ENCODE results near the gene CBX8. TPM values are rescaled to one million over a fixed set of nuclear protein-coding genes. Genes with fewer than 3 reads are reported as not detected.

Gene CBX8
- total RNA-seq, 2 donors from 2014 or later, result 4.7 to 4.8 TPM

DNA sequence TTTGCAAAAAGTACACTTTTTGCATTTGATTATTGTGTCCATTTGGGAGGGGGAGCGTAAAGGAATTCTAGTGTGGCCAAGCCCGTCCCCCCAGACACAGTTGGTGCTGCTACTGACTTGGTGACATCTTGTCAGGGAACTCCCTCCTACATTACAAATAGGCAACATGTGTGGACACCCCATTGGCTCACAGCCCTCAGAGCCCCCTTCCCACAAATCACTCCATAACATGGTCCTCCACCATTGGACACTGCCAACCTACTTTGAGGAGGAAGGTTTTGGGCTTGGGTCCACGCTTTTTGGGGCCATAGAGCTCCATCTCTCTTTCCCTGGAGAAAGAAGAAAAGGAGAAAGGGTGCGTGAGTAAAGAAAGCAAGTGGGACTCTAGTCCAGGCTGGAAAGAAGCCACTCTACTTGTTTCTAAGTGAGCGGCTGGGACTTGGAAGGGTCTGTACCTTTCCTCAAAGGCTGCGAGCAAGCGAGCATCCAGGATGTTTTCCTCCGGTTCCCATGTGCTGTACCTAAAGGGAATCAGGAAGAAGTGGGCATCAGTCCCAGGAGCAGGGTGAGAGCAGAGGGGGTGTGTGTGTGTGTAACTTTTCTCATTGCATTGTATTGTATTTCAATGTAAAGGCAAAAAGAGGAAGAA, 958 bp downstream of the CBX8 start:
- TF ChIP-seq, protein P1, sequence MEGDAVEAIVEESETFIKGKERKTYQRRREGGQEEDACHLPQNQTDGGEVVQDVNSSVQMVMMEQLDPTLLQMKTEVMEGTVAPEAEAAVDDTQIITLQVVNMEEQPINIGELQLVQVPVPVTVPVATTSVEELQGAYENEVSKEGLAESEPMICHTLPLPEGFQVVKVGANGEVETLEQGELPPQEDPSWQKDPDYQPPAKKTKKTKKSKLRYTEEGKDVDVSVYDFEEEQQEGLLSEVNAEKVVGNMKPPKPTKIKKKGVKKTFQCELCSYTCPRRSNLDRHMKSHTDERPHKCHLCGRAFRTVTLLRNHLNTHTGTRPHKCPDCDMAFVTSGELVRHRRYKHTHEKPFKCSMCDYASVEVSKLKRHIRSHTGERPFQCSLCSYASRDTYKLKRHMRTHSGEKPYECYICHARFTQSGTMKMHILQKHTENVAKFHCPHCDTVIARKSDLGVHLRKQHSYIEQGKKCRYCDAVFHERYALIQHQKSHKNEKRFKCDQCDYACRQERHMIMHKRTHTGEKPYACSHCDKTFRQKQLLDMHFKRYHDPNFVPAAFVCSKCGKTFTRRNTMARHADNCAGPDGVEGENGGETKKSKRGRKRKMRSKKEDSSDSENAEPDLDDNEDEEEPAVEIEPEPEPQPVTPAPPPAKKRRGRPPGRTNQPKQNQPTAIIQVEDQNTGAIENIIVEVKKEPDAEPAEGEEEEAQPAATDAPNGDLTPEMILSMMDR (IDR thresholded peaks at IDR 0.05), result no peak
- TF ChIP-seq POLR2AphosphoS5 (IDR thresholded peaks at IDR 0.05) (no peak), POLR2A (IDR thresholded peaks at IDR 0.05) (no peak)
- H3K27ac ChIP-seq, result no peak overlapping the region
- no peak for DNase-seq (ENCODE audit: low spot score)
- H3K36me3 ChIP-seq, result no peaks in the 10 kb centered on the region
- 56% methylated on average over 8 of the region's 8 CpGs for WGBS
- H3K4me1 ChIP-seq (replicated peaks), result peaks cover 8% of the 10 kb centered on the region
- peaks cover 42% of the 10 kb centered on the region for H3K27me3 ChIP-seq (replicated peaks; ENCODE audit: insufficient read depth)
- no peaks in the 10 kb centered on the region for H3K9me3 ChIP-seq
- intact Hi-C loops (cut with DNase I), result loop anchor here (5.0 kb wide), 2 partner anchors 41 to 196 kb away; partner anchors contain the start of gene CBX4
- peak overlapping the region; percentile 61 to 70 for H3K4me3 ChIP-seq

DNA sequence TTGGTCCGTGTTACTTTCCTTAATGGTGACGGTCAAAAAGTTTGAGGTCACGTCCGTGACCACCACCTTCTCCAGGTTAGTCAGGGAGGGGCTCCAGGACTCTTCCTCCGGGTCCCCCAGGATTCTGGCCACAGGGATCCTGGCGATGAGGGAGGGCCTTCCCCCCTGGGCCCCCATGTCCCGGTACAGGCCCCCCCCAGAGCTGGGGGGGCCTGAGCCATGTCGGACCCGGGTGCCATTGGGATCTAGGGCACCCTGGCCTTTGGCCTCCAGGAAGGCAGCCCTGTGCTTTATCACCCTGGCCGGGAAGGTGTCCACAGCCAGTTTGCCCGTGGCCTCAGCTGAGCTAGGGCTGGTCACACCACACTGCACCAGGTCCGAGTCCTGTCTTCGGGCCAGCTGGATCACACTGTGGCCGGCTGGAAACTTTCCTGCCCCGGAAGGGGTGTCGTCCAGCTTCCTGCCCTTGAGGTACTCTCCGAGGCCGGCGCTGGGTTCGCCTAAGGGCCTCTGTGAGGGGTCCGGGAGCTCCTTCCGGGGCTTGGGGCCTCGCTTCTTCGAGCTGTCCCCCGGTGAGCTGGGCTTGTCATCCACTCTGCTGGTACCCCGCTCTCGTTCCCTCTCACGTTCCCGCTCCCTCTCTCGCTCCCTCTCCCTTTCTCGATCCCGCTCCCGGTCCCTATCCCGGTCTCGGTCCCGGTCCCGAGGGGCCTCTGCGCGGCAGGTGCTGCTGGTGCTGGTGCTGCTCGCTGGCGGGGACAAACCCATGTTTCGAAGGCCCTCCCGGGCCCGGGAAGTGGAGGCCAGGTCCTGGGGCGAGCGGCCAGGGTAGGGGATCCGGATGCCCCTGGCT, 2.0 kb downstream of the CBX8 start:
- H3K27ac ChIP-seq, result no peak overlapping the region
- peaks cover 7% of the 10 kb centered on the region for H3K4me1 ChIP-seq (replicated peaks)
- no peak overlapping the region for H3K4me3 ChIP-seq
- peaks cover 42% of the 10 kb centered on the region for H3K27me3 ChIP-seq (replicated peaks; ENCODE audit: insufficient read depth)
- WGBS, result 89% methylated on average over 46 of the region's 47 CpGs
- no peak for DNase-seq (ENCODE audit: low spot score)
- TF ChIP-seq POLR2AphosphoS5 (IDR thresholded peaks at IDR 0.05), result no peak
- TF ChIP-seq, protein P1 (IDR thresholded peaks at IDR 0.05), result no peak
- no peak for TF ChIP-seq POLR2A (IDR thresholded peaks at IDR 0.05)
- intact Hi-C loops (cut with DNase I), result loop anchor here (5.0 kb wide), 2 partner anchors 42 to 197 kb away; partner anchors contain the start of gene CBX4
- no peaks in the 10 kb centered on the region for H3K9me3 ChIP-seq
- no peaks in the 10 kb centered on the region for H3K36me3 ChIP-seq

DNA sequence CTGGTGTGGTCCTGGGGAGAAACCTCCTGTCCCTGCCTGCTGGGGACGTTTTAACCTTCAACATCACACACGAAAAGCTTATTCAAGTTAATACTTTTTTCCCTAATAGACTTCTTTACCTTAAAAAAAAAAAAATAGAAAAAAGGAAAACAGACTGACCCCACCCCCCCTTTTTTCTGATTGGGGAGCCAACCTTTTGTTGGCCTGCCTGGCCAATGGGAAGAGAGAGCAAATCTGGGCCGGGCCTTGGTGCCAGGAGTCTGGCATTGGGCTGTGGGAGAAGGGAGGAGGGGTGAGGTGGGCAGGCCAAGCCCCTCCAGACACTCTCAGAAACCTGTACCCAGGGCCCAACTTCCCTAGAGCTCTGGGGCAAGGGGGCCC, 3.0 kb downstream of the CBX8 start:
- no peak for DNase-seq (ENCODE audit: low spot score)
- H3K36me3 ChIP-seq, result no peaks in the 10 kb centered on the region
- H3K9me3 ChIP-seq, result no peaks in the 10 kb centered on the region
- TF ChIP-seq, protein P1 (IDR thresholded peaks at IDR 0.05), result no peak
- TF ChIP-seq POLR2AphosphoS5 (IDR thresholded peaks at IDR 0.05) (no peak), POLR2A (IDR thresholded peaks at IDR 0.05) (no peak)
- no peak overlapping the region for H3K27ac ChIP-seq
- intact Hi-C loops (cut with DNase I), result no loop called here
- H3K27me3 ChIP-seq (replicated peaks; ENCODE audit: insufficient read depth), result peaks cover 39% of the 10 kb centered on the region
- H3K4me3 ChIP-seq, result no peak overlapping the region
- WGBS, result 70% methylated on average over 3 of the region's 3 CpGs
- H3K4me1 ChIP-seq (replicated peaks), result peaks cover 7% of the 10 kb centered on the region

DNA sequence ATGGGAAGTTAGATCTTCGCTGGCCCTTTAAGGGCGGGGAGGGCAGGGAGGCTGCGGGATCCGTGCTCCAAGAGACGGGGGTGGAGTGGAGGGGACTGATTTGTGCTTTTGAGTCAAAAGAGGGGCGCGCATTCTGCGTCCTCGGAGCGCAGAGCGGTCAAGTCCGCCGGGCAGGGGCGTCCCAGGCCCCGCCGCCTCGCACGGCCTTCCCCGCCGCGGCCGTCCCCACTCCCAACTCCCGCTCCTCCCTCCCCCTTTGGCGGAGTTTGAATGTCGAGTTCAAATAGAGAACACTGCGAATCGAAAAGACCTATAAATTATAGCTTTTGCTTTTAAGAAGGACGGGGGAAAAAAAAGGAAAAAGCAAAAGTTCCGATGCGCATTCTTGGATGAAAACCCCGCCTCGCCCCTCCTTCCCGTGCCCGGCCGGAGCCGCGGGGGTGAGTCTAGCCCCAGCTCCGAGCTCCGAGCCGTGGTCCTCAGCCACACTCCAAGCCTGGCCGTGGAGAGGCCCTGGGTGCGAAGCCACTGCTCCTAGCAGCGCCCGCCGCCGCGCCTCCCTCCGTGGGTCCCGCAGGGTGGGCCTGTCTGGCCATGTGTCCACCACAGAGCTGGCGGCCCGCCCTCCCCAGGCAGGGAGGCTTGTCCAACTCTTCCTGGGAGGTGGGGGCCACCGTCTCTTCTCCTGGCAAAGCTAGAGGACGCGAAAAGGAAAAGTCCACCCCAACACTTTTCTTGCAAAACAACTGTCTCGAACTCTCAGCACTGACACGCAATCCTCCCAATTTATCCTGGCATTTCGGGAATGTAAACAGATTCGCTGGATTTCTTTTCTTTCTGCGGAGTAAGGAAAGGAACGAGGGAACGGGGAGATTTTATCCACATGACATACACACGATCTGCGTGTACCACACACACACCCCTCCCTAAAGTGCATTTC, 3.6 kb downstream of the CBX8 start:
- WGBS, result 22% methylated on average over 61 of the region's 63 CpGs
- intact Hi-C loops (cut with DNase I), result no loop called here
- Histone ChIP-seq H3K4me1 (replicated peaks) (peaks cover 6% of the 10 kb centered on the region), H3K9me3 (no peaks in the 10 kb centered on the region), H3K27ac (no peak overlapping the region), H3K36me3 (no peaks in the 10 kb centered on the region), H3K27me3 (replicated peaks; ENCODE audit: insufficient read depth) (peaks cover 33% of the 10 kb centered on the region), H3K4me3 (peak overlapping the region in 1 of 2 donors; percentile 10)
- no peak for DNase-seq (ENCODE audit: low spot score)
- TF ChIP-seq POLR2A (IDR thresholded peaks at IDR 0.05) (no peak), POLR2AphosphoS5 (IDR thresholded peaks at IDR 0.05) (no peak)
- TF ChIP-seq, protein P1 (IDR thresholded peaks at IDR 0.05), result no peak

Measured in prostate gland (tissue), 2 donors.